GM23338 (cell line): ENCODE measurements around the gene ASB11.

Experiments used
- ZNF114 ChIP-seq: fragments of 250-450 bp; sonication (Bioruptor Pico); IDR thresholded peaks from 2 replicates; pipeline ENCODE4 v1.5.0; 2020; ENCODE audit warnings: mild to moderate bottlenecking, moderate library complexity
- TF ChIP-seq, protein P1 (sequence below): IDR thresholded peaks from one replicate; pipeline ENCODE4 v1.6.1; 2018; ENCODE audit warnings: antibody characterized with exemption; ENCODE audit not compliant: unreplicated experiment
- TF ChIP-seq, protein P2 (sequence below), 2 experiments: fragments of 200-600 bp in 1 of 2; sonication (generic) in 1 of 2; conservative IDR thresholded peaks; 2 replicates each; pipeline versions ENCODE4 v1.5.1 to v1.6.1; 2016 to 2017; ENCODE audit warnings: antibody characterized with exemption in 2 of 2, low read depth in 2 of 2, mild to moderate bottlenecking in 2 of 2, moderate library complexity in 1 of 2

- TF ChIP-seq, protein P1, sequence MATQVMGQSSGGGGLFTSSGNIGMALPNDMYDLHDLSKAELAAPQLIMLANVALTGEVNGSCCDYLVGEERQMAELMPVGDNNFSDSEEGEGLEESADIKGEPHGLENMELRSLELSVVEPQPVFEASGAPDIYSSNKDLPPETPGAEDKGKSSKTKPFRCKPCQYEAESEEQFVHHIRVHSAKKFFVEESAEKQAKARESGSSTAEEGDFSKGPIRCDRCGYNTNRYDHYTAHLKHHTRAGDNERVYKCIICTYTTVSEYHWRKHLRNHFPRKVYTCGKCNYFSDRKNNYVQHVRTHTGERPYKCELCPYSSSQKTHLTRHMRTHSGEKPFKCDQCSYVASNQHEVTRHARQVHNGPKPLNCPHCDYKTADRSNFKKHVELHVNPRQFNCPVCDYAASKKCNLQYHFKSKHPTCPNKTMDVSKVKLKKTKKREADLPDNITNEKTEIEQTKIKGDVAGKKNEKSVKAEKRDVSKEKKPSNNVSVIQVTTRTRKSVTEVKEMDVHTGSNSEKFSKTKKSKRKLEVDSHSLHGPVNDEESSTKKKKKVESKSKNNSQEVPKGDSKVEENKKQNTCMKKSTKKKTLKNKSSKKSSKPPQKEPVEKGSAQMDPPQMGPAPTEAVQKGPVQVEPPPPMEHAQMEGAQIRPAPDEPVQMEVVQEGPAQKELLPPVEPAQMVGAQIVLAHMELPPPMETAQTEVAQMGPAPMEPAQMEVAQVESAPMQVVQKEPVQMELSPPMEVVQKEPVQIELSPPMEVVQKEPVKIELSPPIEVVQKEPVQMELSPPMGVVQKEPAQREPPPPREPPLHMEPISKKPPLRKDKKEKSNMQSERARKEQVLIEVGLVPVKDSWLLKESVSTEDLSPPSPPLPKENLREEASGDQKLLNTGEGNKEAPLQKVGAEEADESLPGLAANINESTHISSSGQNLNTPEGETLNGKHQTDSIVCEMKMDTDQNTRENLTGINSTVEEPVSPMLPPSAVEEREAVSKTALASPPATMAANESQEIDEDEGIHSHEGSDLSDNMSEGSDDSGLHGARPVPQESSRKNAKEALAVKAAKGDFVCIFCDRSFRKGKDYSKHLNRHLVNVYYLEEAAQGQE = no peak
- no peak for TF ChIP-seq ZNF114 (CRISPR knock-in tag)
- TF ChIP-seq, protein P2, sequence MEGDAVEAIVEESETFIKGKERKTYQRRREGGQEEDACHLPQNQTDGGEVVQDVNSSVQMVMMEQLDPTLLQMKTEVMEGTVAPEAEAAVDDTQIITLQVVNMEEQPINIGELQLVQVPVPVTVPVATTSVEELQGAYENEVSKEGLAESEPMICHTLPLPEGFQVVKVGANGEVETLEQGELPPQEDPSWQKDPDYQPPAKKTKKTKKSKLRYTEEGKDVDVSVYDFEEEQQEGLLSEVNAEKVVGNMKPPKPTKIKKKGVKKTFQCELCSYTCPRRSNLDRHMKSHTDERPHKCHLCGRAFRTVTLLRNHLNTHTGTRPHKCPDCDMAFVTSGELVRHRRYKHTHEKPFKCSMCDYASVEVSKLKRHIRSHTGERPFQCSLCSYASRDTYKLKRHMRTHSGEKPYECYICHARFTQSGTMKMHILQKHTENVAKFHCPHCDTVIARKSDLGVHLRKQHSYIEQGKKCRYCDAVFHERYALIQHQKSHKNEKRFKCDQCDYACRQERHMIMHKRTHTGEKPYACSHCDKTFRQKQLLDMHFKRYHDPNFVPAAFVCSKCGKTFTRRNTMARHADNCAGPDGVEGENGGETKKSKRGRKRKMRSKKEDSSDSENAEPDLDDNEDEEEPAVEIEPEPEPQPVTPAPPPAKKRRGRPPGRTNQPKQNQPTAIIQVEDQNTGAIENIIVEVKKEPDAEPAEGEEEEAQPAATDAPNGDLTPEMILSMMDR (conservative IDR thresholded peaks at IDR 0.05; ENCODE audit: low read depth in 2 of 2) = no peak
Observed at GRCh38 chrX:15271757-15272156, 43.7 kb downstream of the ASB11 start.
